HG03139 (cell line): ENCODE results near the gene KCNQ1.

Experiments
- ATAC-seq: cut with Tn5 transposase; IDR thresholded peaks from one replicate; pipeline ENCODE4 v1.9.1; 2021; ENCODE audit not compliant: unreplicated experiment

Gene KCNQ1

GRCh38 chr11:2755071-2755470 lies 310.3 kb downstream of the KCNQ1 start:
- no peak for ATAC-seq

- no peak for ATAC-seq
Measured at GRCh38 chr11:2758751-2759150, 313.9 kb downstream of the KCNQ1 start.

GRCh38 chr11:2759228-2760195 lies 314.7 kb downstream of the KCNQ1 start:
- no peak for ATAC-seq

GRCh38 chr11:2760196-2760871 lies 315.5 kb downstream of the KCNQ1 start:
- ATAC-seq, result no peak

GRCh38 chr11:2761131-2762030 lies 316.6 kb downstream of the KCNQ1 start:
- ATAC-seq, result no peak

- no peak for ATAC-seq
Measured at GRCh38 chr11:2762031-2762380, 317.2 kb downstream of the KCNQ1 start.

GRCh38 chr11:2762451-2762850 lies 317.6 kb downstream of the KCNQ1 start:
- ATAC-seq, result no peak

- no peak for ATAC-seq
Measured at GRCh38 chr11:2763984-2764383, 319.2 kb downstream of the KCNQ1 start.

- ATAC-seq, result no peak
Measured at GRCh38 chr11:2765491-2765890, 320.7 kb downstream of the KCNQ1 start.

- ATAC-seq, result no peak
Measured at GRCh38 chr11:2766166-2766565, 321.4 kb downstream of the KCNQ1 start.

- ATAC-seq, result no peak
Measured at GRCh38 chr11:2767071-2767470, 322.3 kb downstream of the KCNQ1 start.

- ATAC-seq, result no peak
Measured at GRCh38 chr11:2767801-2768200, 323.0 kb downstream of the KCNQ1 start.

GRCh38 chr11:2768471-2769408 lies 323.9 kb downstream of the KCNQ1 start:
- no peak for ATAC-seq

- ATAC-seq, result no peak
Measured at GRCh38 chr11:2769409-2770095, 324.7 kb downstream of the KCNQ1 start.

GRCh38 chr11:2770096-2770751 lies 325.4 kb downstream of the KCNQ1 start:
- no peak for ATAC-seq

- no peak for ATAC-seq
Measured at GRCh38 chr11:2770761-2771301, 326.0 kb downstream of the KCNQ1 start.

GRCh38 chr11:2771758-2772466 lies 327.1 kb downstream of the KCNQ1 start:
- no peak for ATAC-seq

- ATAC-seq, result no peak
Measured at GRCh38 chr11:2772544-2773031, 327.8 kb downstream of the KCNQ1 start.
